ENCODE measurements around the gene ITGA8.

The ITGA8 gene

GRCh38 chr10:15624401-15625196 is 95.1 kb downstream of the ITGA8 start:
- H3K36me3 ChIP-seq = peaks cover 0 to 94% (median 37%) of the 10 kb centered on the region in 11 experiments; a peak in 12 of 22 replicates
- no peaks in the 10 kb centered on the region for H3K9me3 ChIP-seq (replicated peaks in 1 of 11)
- H4K20me1 ChIP-seq = no peaks in the 10 kb centered on the region
- H3K27me3 ChIP-seq = no peaks in the 10 kb centered on the region
- H3K9ac ChIP-seq = no peak overlapping the region
- H3K4me2 ChIP-seq = no peak overlapping the region
- no peaks in the 10 kb centered on the region; a peak in 1 of 20 replicates for H3K4me1 ChIP-seq
- no peak overlapping the region for H3K4me3 ChIP-seq
- no peak for TF ChIP-seq Cebpa-rat (IDR thresholded peaks at IDR 0.05)
- no peak overlapping the region for H3K27ac ChIP-seq

- no peak overlapping the region for H3K27ac ChIP-seq
- no peaks in the 10 kb centered on the region; a peak in 1 of 20 replicates for H3K4me1 ChIP-seq
- H3K4me2 ChIP-seq = no peak overlapping the region
- TF ChIP-seq Cebpa-rat (IDR thresholded peaks at IDR 0.05) = no peak
- H3K4me3 ChIP-seq = no peak overlapping the region
- no peak overlapping the region for H3K9ac ChIP-seq
- peaks cover 0 to 94% (median 52%) of the 10 kb centered on the region in 11 experiments; a peak in 13 of 22 replicates for H3K36me3 ChIP-seq
- H3K27me3 ChIP-seq = no peaks in the 10 kb centered on the region
- no peaks in the 10 kb centered on the region for H4K20me1 ChIP-seq
- no peaks in the 10 kb centered on the region for H3K9me3 ChIP-seq (replicated peaks in 1 of 11)
These were observed 98.7 kb downstream of the ITGA8 start for GRCh38 chr10:15620836-15621515.

- Histone ChIP-seq H3K4me1 (no peaks in the 10 kb centered on the region; a peak in 1 of 20 replicates), H3K27ac (no peak overlapping the region), H3K36me3 (peaks cover 0 to 94% (median 59%) of the 10 kb centered on the region in 11 experiments; a peak in 13 of 22 replicates), H3K4me2 (no peak overlapping the region), H4K20me1 (no peaks in the 10 kb centered on the region), H3K9me3 (replicated peaks in 1 of 11) (no peaks in the 10 kb centered on the region), H3K27me3 (no peaks in the 10 kb centered on the region), H3K4me3 (no peak overlapping the region), H3K9ac (no peak overlapping the region)
- no peak for TF ChIP-seq Cebpa-rat (IDR thresholded peaks at IDR 0.05)
These were observed 99.4 kb downstream of the ITGA8 start for GRCh38 chr10:15620337-15620736.

GRCh38 chr10:15609246-15609645 is 110.5 kb downstream of the ITGA8 start:
- Histone ChIP-seq H3K27me3 (no peaks in the 10 kb centered on the region), H3K27ac (no peak overlapping the region), H3K9ac (no peak overlapping the region), H3K4me3 (no peak overlapping the region), H3K36me3 (peaks cover 0 to 96% (median 85%) of the 10 kb centered on the region in 11 experiments; a peak in 17 of 22 replicates), H3K4me1 (no peaks in the 10 kb centered on the region), H3K9me3 (replicated peaks in 1 of 11) (0 out of 22 replicates have a peak, but pooled peaks cover 0 to 3% (median 0%) of the 10 kb centered on the region in 11 experiments), H3K4me2 (no peak overlapping the region), H4K20me1 (no peaks in the 10 kb centered on the region)
- TF ChIP-seq Cebpa-rat (IDR thresholded peaks at IDR 0.05) = no peak

GRCh38 chr10:15606377-15606776 is 113.3 kb downstream of the ITGA8 start:
- Histone ChIP-seq H3K4me1 (no peaks in the 10 kb centered on the region), H3K4me2 (no peak overlapping the region), H4K20me1 (no peaks in the 10 kb centered on the region), H3K9ac (no peak overlapping the region), H3K27me3 (no peaks in the 10 kb centered on the region), H3K9me3 (replicated peaks in 1 of 11) (peaks cover 0 to 6% (median 0%) of the 10 kb centered on the region in 11 experiments; a peak in 1 of 22 replicates), H3K4me3 (no peak overlapping the region), H3K36me3 (peaks cover 0 to 96% (median 87%) of the 10 kb centered on the region in 11 experiments; a peak in 16 of 22 replicates), H3K27ac (no peak overlapping the region)
- no peak for TF ChIP-seq Cebpa-rat (IDR thresholded peaks at IDR 0.05)

GRCh38 chr10:15605740-15606369 is 113.9 kb downstream of the ITGA8 start:
- Histone ChIP-seq H3K4me2 (no peak overlapping the region), H3K9me3 (replicated peaks in 1 of 11) (peaks cover 0 to 6% (median 0%) of the 10 kb centered on the region in 11 experiments; a peak in 1 of 22 replicates), H3K9ac (no peak overlapping the region), H3K27ac (no peak overlapping the region), H3K36me3 (peaks cover 0 to 98% (median 91%) of the 10 kb centered on the region in 11 experiments; a peak in 17 of 22 replicates), H3K4me3 (no peak overlapping the region), H3K27me3 (no peaks in the 10 kb centered on the region), H3K4me1 (no peaks in the 10 kb centered on the region), H4K20me1 (no peaks in the 10 kb centered on the region)
- TF ChIP-seq Cebpa-rat (IDR thresholded peaks at IDR 0.05) = no peak

GRCh38 chr10:15603446-15604011 is 116.2 kb downstream of the ITGA8 start:
- no peak for TF ChIP-seq Cebpa-rat (IDR thresholded peaks at IDR 0.05)
- Histone ChIP-seq H3K27me3 (no peaks in the 10 kb centered on the region), H3K4me1 (peaks cover 0 to 8% (median 0%) of the 10 kb centered on the region in 10 experiments; a peak in 4 of 20 replicates), H3K9ac (no peak overlapping the region), H3K27ac (no peak overlapping the region), H3K4me2 (no peak overlapping the region), H3K4me3 (no peak overlapping the region), H4K20me1 (no peaks in the 10 kb centered on the region), H3K36me3 (peaks cover 0 to 100% (median 85%) of the 10 kb centered on the region in 11 experiments; a peak in 17 of 22 replicates), H3K9me3 (replicated peaks in 1 of 11) (peaks cover 0 to 6% (median 0%) of the 10 kb centered on the region in 11 experiments; a peak in 1 of 22 replicates)

- Histone ChIP-seq H3K9me3 (replicated peaks in 1 of 11) (peaks cover 0 to 6% (median 0%) of the 10 kb centered on the region in 11 experiments; a peak in 1 of 22 replicates), H4K20me1 (no peaks in the 10 kb centered on the region), H3K4me1 (peaks cover 0 to 8% (median 0%) of the 10 kb centered on the region in 10 experiments; a peak in 4 of 20 replicates), H3K4me2 (no peak overlapping the region), H3K27ac (no peak overlapping the region), H3K36me3 (peaks cover 0 to 100% (median 81%) of the 10 kb centered on the region in 11 experiments; a peak in 17 of 22 replicates), H3K9ac (no peak overlapping the region), H3K4me3 (no peak overlapping the region), H3K27me3 (no peaks in the 10 kb centered on the region)
- no peak for TF ChIP-seq Cebpa-rat (IDR thresholded peaks at IDR 0.05)
These were observed 117.9 kb downstream of the ITGA8 start for GRCh38 chr10:15601819-15602218.
